ENCODE measurements around the gene TAPBP. TPM values are rescaled to one million over a fixed set of nuclear protein-coding genes. Genes with fewer than 3 reads are reported as not detected.
"Not testable (repeated sequence)": the region's sequence is repeated elsewhere in the genome, so short reads cannot be mapped to it uniquely, and the experiment has no call there.

The TAPBP gene
- total RNA-seq = 66.3 and 69.2 TPM in 2 replicates
- polyA plus RNA-seq (2012) = 52.8 TPM

GRCh38 chr6:33313709-33314514 lies at the start of gene TAPBP:
Gene TAPBP, minus strand, starts transcription at chr6:33314078. Its CDS starts 37 bp downstream, at chr6:33314041.
- peak; percentile 62 for DNase-seq (ENCODE audit: low read depth)

GRCh38 chr6:33363486-33363885 lies 49.6 kb upstream of the TAPBP start:
- not testable (repeated sequence) for DNase-seq (ENCODE audit: low read depth)

- DNase-seq (ENCODE audit: low read depth) = no peak
Measured at GRCh38 chr6:33359331-33359730, 45.5 kb upstream of the TAPBP start.

- DNase-seq (ENCODE audit: low read depth) = not testable (repeated sequence)
Measured at GRCh38 chr6:33357160-33357871, 43.4 kb upstream of the TAPBP start.

- no peak for DNase-seq (ENCODE audit: low read depth)
Measured at GRCh38 chr6:33356295-33356694, 42.4 kb upstream of the TAPBP start.

GRCh38 chr6:33355860-33356259 lies 42.0 kb upstream of the TAPBP start:
- DNase-seq (ENCODE audit: low read depth) = not testable (repeated sequence)

- DNase-seq (ENCODE audit: low read depth) = no peak
Measured at GRCh38 chr6:33347816-33348215, 33.9 kb upstream of the TAPBP start.

- DNase-seq (ENCODE audit: low read depth) = not testable (repeated sequence)
Measured at GRCh38 chr6:33346972-33347371, 33.1 kb upstream of the TAPBP start.

- DNase-seq (ENCODE audit: low read depth) = peak; percentile 88
Measured at GRCh38 chr6:33344701-33345697, 31.1 kb upstream of the TAPBP start.

GRCh38 chr6:33343953-33344611 lies 30.2 kb upstream of the TAPBP start:
- no peak for DNase-seq (ENCODE audit: low read depth)

GRCh38 chr6:33343606-33343952 lies 29.7 kb upstream of the TAPBP start:
- DNase-seq (ENCODE audit: low read depth) = not testable (repeated sequence)

GRCh38 chr6:33339193-33339592 lies 25.3 kb upstream of the TAPBP start:
- DNase-seq (ENCODE audit: low read depth) = no peak

- no peak for DNase-seq (ENCODE audit: low read depth)
Measured at GRCh38 chr6:33336495-33336894, 22.6 kb upstream of the TAPBP start.

- DNase-seq (ENCODE audit: low read depth) = no peak
Measured at GRCh38 chr6:33335916-33336315, 22.0 kb upstream of the TAPBP start.

GRCh38 chr6:33333666-33334065 lies 19.8 kb upstream of the TAPBP start:
- no peak for DNase-seq (ENCODE audit: low read depth)

GRCh38 chr6:33330736-33331135 lies 16.9 kb upstream of the TAPBP start:
- DNase-seq (ENCODE audit: low read depth) = no peak

- DNase-seq (ENCODE audit: low read depth) = peak; percentile 50
Measured at GRCh38 chr6:33329058-33329457, 15.2 kb upstream of the TAPBP start.

- no peak for DNase-seq (ENCODE audit: low read depth)
Measured at GRCh38 chr6:33324125-33324524, 10.2 kb upstream of the TAPBP start.

- DNase-seq (ENCODE audit: low read depth) = no peak
Measured at GRCh38 chr6:33323623-33323948, 9.7 kb upstream of the TAPBP start.

- DNase-seq (ENCODE audit: low read depth) = no peak
Measured at GRCh38 chr6:33321227-33321626, 7.3 kb upstream of the TAPBP start.

Data from myocyte (in vitro differentiated cells).